ENCODE results near the gene RNF144B.

GRCh38 chr6:18384621-18385020, 2.5 kb upstream of the RNF144B start:
- TF ChIP-seq, protein P1, sequence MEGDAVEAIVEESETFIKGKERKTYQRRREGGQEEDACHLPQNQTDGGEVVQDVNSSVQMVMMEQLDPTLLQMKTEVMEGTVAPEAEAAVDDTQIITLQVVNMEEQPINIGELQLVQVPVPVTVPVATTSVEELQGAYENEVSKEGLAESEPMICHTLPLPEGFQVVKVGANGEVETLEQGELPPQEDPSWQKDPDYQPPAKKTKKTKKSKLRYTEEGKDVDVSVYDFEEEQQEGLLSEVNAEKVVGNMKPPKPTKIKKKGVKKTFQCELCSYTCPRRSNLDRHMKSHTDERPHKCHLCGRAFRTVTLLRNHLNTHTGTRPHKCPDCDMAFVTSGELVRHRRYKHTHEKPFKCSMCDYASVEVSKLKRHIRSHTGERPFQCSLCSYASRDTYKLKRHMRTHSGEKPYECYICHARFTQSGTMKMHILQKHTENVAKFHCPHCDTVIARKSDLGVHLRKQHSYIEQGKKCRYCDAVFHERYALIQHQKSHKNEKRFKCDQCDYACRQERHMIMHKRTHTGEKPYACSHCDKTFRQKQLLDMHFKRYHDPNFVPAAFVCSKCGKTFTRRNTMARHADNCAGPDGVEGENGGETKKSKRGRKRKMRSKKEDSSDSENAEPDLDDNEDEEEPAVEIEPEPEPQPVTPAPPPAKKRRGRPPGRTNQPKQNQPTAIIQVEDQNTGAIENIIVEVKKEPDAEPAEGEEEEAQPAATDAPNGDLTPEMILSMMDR (IDR thresholded peaks at IDR 0.05; ENCODE audit: low read depth, low read length): no peak
- no peak for TF ChIP-seq POLR2A (IDR thresholded peaks at IDR 0.05; ENCODE audit: extremely low read depth, insufficient read length)
- no peak for TF ChIP-seq MAX (IDR thresholded peaks at IDR 0.05; ENCODE audit: low read depth, low read length)
- no peak for TF ChIP-seq MYC (IDR thresholded peaks at IDR 0.05; ENCODE audit: low read depth, low read length)

Data from NB4 (cell line).